Right lobe of liver (tissue), 6 donors: Measurements from ENCODE around the gene TBRG1. TPM values are rescaled to one million over a fixed set of nuclear protein-coding genes. Genes with fewer than 3 reads are reported as not detected.
A peak's percentile ranks its signal among the peaks of the same experiment; 100 is the strongest.

ENCODE experiments used
- ATAC-seq, 4 donors: fragments of 200-7000 bp; cut with Tn5 transposase; one replicate each; pipeline ENCODE4 v1.9.1; 2020; ENCODE audit warnings: mild to moderate bottlenecking in 4 of 4, moderate library complexity in 4 of 4
- DNase-seq, 3 donors: peaks; one replicate each; pipeline ENCODE4 v3.0.0-alpha.2; 2020
- H3K27ac ChIP-seq, 3 donors: fragments of 200-600 bp; one replicate each; pipeline ENCODE4 v1.8.0; 2022
- H3K27me3 ChIP-seq, 2 donors: fragments of 200-600 bp; one replicate each; pipeline ENCODE4 v1.8.0; 2022
- H3K36me3 ChIP-seq, 4 donors: fragments of 200-600 bp; sonication (generic) in 1 of 4; one replicate each; pipeline versions ENCODE4 v1.5.1 to v1.8.0; 2017 to 2022; ENCODE audit warnings: control low read depth in 1 of 4
- H3K4me1 ChIP-seq, 4 donors: fragments of 200-600 bp; sonication (generic) in 1 of 4; one replicate each; pipeline versions ENCODE4 v1.5.1 to v1.8.0; 2017 to 2022; ENCODE audit warnings: control low read depth in 1 of 4
- H3K4me3 ChIP-seq, 3 donors: fragments of 200-600 bp; one replicate each; pipeline ENCODE4 v1.8.0; 2022
- H3K9me3 ChIP-seq, 4 donors: fragments of 200-600 bp; sonication (generic) in 1 of 4; one replicate each; pipeline versions ENCODE4 v1.5.1 to v1.8.0; 2017 to 2022; ENCODE audit warnings: control low read depth in 1 of 4
- CTCF ChIP-seq, 4 donors: fragments of 200-600 bp in 3 of 4; fragments of 450-650 bp in 1 of 4; IDR thresholded peaks; one replicate each; pipeline versions ENCODE4 v1.5.1 to v1.8.0; 2016 to 2022; ENCODE audit warnings: antibody characterized with exemption in 4 of 4, mild to moderate bottlenecking in 2 of 4
- POLR2A ChIP-seq: fragments of 450-650 bp; IDR thresholded peaks from one replicate; pipeline ENCODE4 v1.6.1; 2017; ENCODE audit warnings: antibody characterized with exemption, mild to moderate bottlenecking
- WGBS: methylation state at CpG from one replicate; pipeline ENCODE4 v1.1.6; 2018; ENCODE audit warnings: low coverage, low lambda C conversion rate; ENCODE audit not compliant: insufficient coverage; ENCODE audit errors: missing lambda C conversion rate; 5-methylcytosine and 5-hydroxymethylcytosine counted together
- intact Hi-C, 2 donors: fragments of 100-400 bp; cut with DNase I; formaldehyde crosslinking; loops; one replicate each; pipeline versions ENCODE4 v1.11.2 to v1.14.1; 2022
- total RNA-seq, 6 experiments: library from RNA; depleted of rRNA in 2 of 6; stranded (reverse); fragments of >200 nt in 2 of 6; fragmentation: NEBNext Ultra II Directional in 3 of 6; extraction: Animal tissue kit (Norgen Biotek cat#: 25700) in 3 of 6; gene quantifications; one replicate each; pipeline versions ENCODE4 v1.1.0 to v1.2.4, GENCODE V29; 2016 to 2023
- donor health status: DM: no; HTN: yes; CAD: no.
- donor health status: DM: no; HTN: no; CAD: no.
- donor health status: DM: no; HTN: no; CAD: no.
- donor health status: DM: no; HTN: yes; CAD: no.
- donor health status: DM: no; HTN: yes; CAD: no.

Gene TBRG1
- total RNA-seq, 6 experiments from 2014 or later = 13.3 to 20.5 (median 17.9) TPM

GRCh38 chr11:124582565-124582964, 40.1 kb upstream of the TBRG1 start:
- no peaks in the 10 kb centered on the region for H3K9me3 ChIP-seq
- H3K27me3 ChIP-seq = no peaks in the 10 kb centered on the region
- H3K36me3 ChIP-seq = no peaks in the 10 kb centered on the region
- TF ChIP-seq POLR2A (no peak), CTCF (IDR thresholded peaks at IDR 0.05) (no peak)
- 64% methylated on average over 2 of the region's 2 CpGs for WGBS
- no peak for DNase-seq
- H3K4me1 ChIP-seq = no peaks in the 10 kb centered on the region
- no peak for ATAC-seq
- intact Hi-C loops = loop anchor here in 1 of 2 donors (10.0 kb wide), 1 partner anchor 168 kb away; no protein-coding TSS in a partner anchor
- no peak overlapping the region for H3K4me3 ChIP-seq
- H3K27ac ChIP-seq = no peak overlapping the region

GRCh38 chr11:124583781-124584180, 38.9 kb upstream of the TBRG1 start:
- 55% methylated on average over 8 of the region's 8 CpGs for WGBS
- no peaks in the 10 kb centered on the region for H3K9me3 ChIP-seq
- H3K27me3 ChIP-seq = peaks cover 0 to 4% of the 10 kb centered on the region in 2 donors
- DNase-seq = no peak
- no peak overlapping the region for H3K4me3 ChIP-seq
- H3K36me3 ChIP-seq = no peaks in the 10 kb centered on the region
- H3K27ac ChIP-seq = no peak overlapping the region
- no peak for TF ChIP-seq CTCF (IDR thresholded peaks at IDR 0.05)
- TF ChIP-seq POLR2A = no peak
- no peaks in the 10 kb centered on the region for H3K4me1 ChIP-seq
- no peak for ATAC-seq
- intact Hi-C loops = loop anchor here in 1 of 2 donors (10.0 kb wide), 1 partner anchor 169 kb away; no protein-coding TSS in a partner anchor

GRCh38 chr11:124584681-124585372, 37.8 kb upstream of the TBRG1 start:
- H3K36me3 ChIP-seq = no peaks in the 10 kb centered on the region
- ATAC-seq (no peak), DNase-seq (no peak)
- no peaks in the 10 kb centered on the region for H3K4me1 ChIP-seq
- H3K27ac ChIP-seq = no peak overlapping the region
- peaks cover 0 to 4% of the 10 kb centered on the region in 2 donors for H3K27me3 ChIP-seq
- H3K4me3 ChIP-seq = no peak overlapping the region
- no peak for TF ChIP-seq POLR2A
- TF ChIP-seq CTCF (IDR thresholded peaks at IDR 0.05) = no peak
- H3K9me3 ChIP-seq = no peaks in the 10 kb centered on the region
- intact Hi-C loops = loop anchor here in 1 of 2 donors (10.0 kb wide), 1 partner anchor 170 kb away; no protein-coding TSS in a partner anchor
- 51% methylated on average over 4 of the region's 4 CpGs for WGBS

- WGBS = 12% methylated on average over 3 of the region's 3 CpGs
- Histone ChIP-seq H3K4me1 (no peaks in the 10 kb centered on the region), H3K9me3 (no peaks in the 10 kb centered on the region), H3K27me3 (peaks cover 0 to 4% of the 10 kb centered on the region in 2 donors), H3K4me3 (no peak overlapping the region), H3K36me3 (no peaks in the 10 kb centered on the region), H3K27ac (no peak overlapping the region)
- ATAC-seq (peak; percentile 63 to 74 (median 70)), DNase-seq (peak; percentile 30 to 58 (median 51))
- intact Hi-C loops = loop anchor here in 1 of 2 donors (10.0 kb wide), 1 partner anchor 172 kb away; no protein-coding TSS in a partner anchor
- TF ChIP-seq CTCF (IDR thresholded peaks at IDR 0.05) (peak; percentile 39 to 68 (median 60)), POLR2A (no peak)
These were observed 36.3 kb upstream of the TBRG1 start for GRCh38 chr11:124586238-124586860.
